ENCODE measurements around the gene MLLT6.

DNA sequence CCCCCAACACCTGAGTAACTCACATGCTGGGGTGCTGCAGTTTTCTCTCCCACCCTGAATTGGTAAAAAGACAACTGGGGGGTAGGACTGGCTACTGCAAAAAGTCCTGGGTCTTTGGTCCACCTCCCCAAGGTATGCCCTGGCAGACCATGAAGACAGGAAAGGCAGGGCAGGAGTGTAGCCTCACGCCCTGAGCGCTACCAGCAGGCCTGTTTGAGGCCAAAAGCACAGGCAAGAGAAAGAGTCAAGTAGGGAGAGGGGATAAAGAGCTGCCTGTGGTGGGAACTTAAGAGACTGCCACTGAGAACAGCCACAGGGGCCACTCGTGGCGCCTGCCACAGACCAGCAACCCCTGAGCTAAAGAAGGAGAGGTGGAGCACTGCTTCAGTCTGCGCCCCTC is 61.3 kb downstream of the MLLT6 start:
- no peak for TF ChIP-seq CTCF (IDR thresholded peaks at IDR 0.05)
- TF ChIP-seq POLR2A (IDR thresholded peaks at IDR 0.05) = no peak
